Activated CD4-positive, alpha-beta T cell treated with anti-CD3 and anti-CD28 coated beads, Interleukin-2, amount 10 ng/mL, durations not matched to agents 24 days and 14 days (primary cell): ENCODE data around the gene MLLT6. TPM values are rescaled to one million over a fixed set of nuclear protein-coding genes. Genes with fewer than 3 reads are reported as not detected.

Experiments used
- DNase-seq: peaks from one replicate; pipeline ENCODE4 v3.0.0; 2022
- H3K27ac Mint-ChIP-seq: one replicate; pipeline ENCODE4 v1.8.0; 2022; ENCODE audit warnings: mild to moderate bottlenecking, mixed read lengths
- H3K27me3 Mint-ChIP-seq: one replicate; pipeline ENCODE4 v1.8.0; 2022; ENCODE audit warnings: mixed read lengths
- H3K36me3 Mint-ChIP-seq: one replicate; pipeline ENCODE4 v1.8.0; 2022; ENCODE audit warnings: low read depth, mild to moderate bottlenecking, mixed read lengths
- H3K4me1 Mint-ChIP-seq: one replicate; pipeline ENCODE4 v1.8.0; 2021; ENCODE audit warnings: mixed read lengths
- H3K4me3 Mint-ChIP-seq: one replicate; pipeline ENCODE4 v1.8.0; 2022; ENCODE audit warnings: mild to moderate bottlenecking, moderate library complexity, mixed read lengths
- H3K9me3 Mint-ChIP-seq: one replicate; pipeline ENCODE4 v1.8.0; 2021; ENCODE audit warnings: mixed read lengths
- intact Hi-C: fragments of 100-400 bp; cut with micrococcal nuclease; formaldehyde crosslinking; loops from one replicate; pipeline ENCODE4 v1.15.1; 2023
- total RNA-seq: library from RNA; stranded (reverse); gene quantifications from 2 replicates; pipeline ENCODE4 v1.2.3, GENCODE V29; 2022

MLLT6 gene
- total RNA-seq, 1 donor from 2014 or later: 248 TPM

GRCh38 chr17:38709104-38709820 lies 4.2 kb downstream of the MLLT6 start:
- no peaks in the 10 kb centered on the region for H3K9me3 Mint-ChIP-seq
- DNase-seq: no peak
- peaks cover 70% of the 10 kb centered on the region for H3K36me3 Mint-ChIP-seq
- intact Hi-C loops: no loop called here
- H3K27ac Mint-ChIP-seq: peak overlapping the region; percentile 56
- H3K27me3 Mint-ChIP-seq: no peaks in the 10 kb centered on the region
- H3K4me1 Mint-ChIP-seq: peaks cover 55% of the 10 kb centered on the region
- no peak overlapping the region for H3K4me3 Mint-ChIP-seq

DNA sequence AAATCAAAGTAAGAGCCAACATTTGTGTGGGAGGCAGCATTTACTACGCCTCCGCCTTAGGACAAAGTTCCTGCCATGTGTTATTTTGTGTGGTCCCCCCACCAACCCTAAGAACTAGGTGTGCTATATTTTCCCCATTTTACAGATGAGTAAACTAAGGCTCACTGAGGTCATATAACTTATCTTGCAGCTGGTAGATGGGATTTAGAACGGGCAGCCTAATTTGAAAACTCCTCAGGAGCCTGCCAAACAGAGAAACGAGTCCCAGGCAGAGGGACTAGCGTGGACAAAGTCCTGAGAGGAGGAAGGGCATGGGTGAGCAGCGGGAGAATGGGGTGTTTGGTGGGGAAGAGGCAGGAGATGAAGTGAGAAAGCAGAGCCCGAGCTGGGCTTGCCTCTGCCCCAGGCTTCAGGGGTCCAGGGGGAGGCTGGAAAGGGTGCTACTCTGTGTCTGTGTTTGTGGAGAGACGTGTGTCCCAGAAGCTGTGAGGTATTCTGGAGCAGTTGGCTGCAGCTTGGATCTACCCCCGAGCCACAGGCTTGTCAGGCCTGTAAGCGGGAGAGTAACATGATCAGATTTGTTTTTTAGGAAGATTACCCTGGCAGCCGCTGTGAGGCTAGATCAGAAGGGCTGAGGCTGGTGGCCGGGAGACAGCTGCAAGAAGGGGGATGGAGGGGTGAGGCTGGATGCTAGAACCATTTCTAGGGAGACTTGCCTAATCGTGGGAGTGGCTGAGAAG lies 5.0 kb downstream of the MLLT6 start:
- H3K36me3 Mint-ChIP-seq: peaks cover 75% of the 10 kb centered on the region
- DNase-seq: no peak
- intact Hi-C loops: no loop called here
- H3K27ac Mint-ChIP-seq: peak overlapping the region; percentile 65
- no peaks in the 10 kb centered on the region for H3K9me3 Mint-ChIP-seq
- no peaks in the 10 kb centered on the region for H3K27me3 Mint-ChIP-seq
- H3K4me1 Mint-ChIP-seq: peaks cover 57% of the 10 kb centered on the region
- H3K4me3 Mint-ChIP-seq: no peak overlapping the region

DNA sequence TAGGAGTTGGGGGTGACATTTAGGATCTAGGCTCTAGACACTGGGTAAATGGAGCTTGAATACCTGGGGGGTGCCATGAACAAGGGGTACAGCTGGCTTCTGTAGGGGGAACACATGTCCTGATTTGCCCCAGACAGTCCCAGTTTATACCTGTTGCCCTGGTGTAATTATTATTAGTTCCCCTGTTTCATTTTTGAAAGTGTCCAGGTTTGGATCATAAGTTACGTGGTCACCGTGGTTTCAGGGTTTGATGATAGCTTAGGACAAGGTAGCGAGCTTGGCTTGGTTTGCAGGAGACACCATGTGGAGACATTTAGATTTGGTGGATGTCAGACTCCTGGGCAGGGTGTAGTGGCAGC lies 5.5 kb downstream of the MLLT6 start:
- H3K9me3 Mint-ChIP-seq: no peaks in the 10 kb centered on the region
- DNase-seq: no peak
- H3K27me3 Mint-ChIP-seq: no peaks in the 10 kb centered on the region
- H3K4me3 Mint-ChIP-seq: no peak overlapping the region
- peaks cover 80% of the 10 kb centered on the region for H3K36me3 Mint-ChIP-seq
- peaks cover 63% of the 10 kb centered on the region for H3K4me1 Mint-ChIP-seq
- peak overlapping the region; percentile 65 for H3K27ac Mint-ChIP-seq
- intact Hi-C loops: no loop called here

DNA sequence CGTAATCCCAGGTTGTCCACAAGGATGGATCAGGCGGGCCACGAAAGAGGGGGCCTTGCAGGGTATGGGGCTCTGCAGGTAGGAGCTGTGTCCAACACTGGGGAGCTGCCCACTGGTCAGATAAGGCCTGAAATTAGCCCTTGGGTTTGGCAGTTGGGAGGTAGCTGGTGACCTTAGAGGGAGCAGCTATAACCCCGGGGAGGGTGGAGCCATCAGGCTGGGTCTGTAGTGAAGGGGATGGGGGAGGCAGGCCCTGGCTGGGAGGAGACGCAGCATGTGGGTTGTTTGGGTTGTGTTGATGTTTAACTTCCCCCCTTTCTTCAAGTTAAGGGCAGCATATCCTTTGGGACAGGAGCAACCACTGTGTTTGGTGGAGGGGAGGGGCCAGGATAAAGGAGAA lies 5.9 kb downstream of the MLLT6 start:
- intact Hi-C loops: no loop called here
- Mint-ChIP-seq H3K9me3 (no peaks in the 10 kb centered on the region), H3K27me3 (no peaks in the 10 kb centered on the region), H3K4me1 (peaks cover 67% of the 10 kb centered on the region), H3K36me3 (peaks cover 82% of the 10 kb centered on the region), H3K27ac (no peak overlapping the region), H3K4me3 (no peak overlapping the region)
- no peak for DNase-seq

DNA sequence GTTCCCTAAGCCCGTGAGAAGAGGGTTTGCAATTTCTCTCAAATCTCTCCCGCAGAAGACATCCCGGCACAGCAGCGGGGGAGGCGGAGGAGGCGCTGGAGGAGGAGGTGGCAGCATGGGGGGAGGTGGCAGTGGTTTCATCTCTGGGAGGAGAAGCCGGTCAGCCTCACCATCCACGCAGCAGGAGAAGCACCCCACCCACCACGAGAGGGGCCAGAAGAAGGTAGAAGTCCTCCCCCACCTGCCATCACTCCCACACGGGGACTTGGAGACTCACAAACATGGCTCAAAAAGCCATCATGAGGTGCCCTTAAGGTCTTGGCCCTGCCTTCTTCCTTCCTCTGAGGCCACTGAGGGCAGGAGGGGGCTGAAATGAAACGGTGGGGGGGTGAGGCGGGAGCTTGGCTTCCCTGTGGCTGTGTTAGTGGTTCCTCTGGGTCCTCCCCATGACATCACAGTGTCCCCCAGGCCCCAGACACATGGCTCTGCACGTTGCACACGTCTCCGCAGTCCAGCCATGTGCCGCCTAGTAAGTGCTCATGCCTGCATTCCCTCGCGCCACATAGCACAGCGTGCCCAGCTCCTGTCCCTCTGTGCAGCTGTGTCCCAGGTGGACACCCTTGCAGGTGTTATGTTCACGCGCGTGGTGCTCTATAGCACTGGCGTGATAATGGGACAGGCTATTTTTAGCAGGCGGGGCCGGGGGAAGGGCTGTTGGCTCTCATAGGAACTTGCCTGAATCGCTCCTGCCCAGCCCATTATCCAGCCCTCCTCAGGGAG lies 6.9 kb downstream of the MLLT6 start:
- Mint-ChIP-seq H3K4me3 (no peak overlapping the region), H3K36me3 (peaks cover 77% of the 10 kb centered on the region)

GRCh38 chr17:38712593-38712992 lies 7.5 kb downstream of the MLLT6 start:
- H3K27me3 Mint-ChIP-seq: no peaks in the 10 kb centered on the region
- peaks cover 76% of the 10 kb centered on the region for H3K36me3 Mint-ChIP-seq
- H3K4me3 Mint-ChIP-seq: no peak overlapping the region
- H3K27ac Mint-ChIP-seq: peak overlapping the region; percentile 73
- intact Hi-C loops: no loop called here
- H3K9me3 Mint-ChIP-seq: no peaks in the 10 kb centered on the region
- peaks cover 59% of the 10 kb centered on the region for H3K4me1 Mint-ChIP-seq
- DNase-seq: no peak

More for the DNA sequence above, 6.9 kb downstream of the MLLT6 start:
- no peak for DNase-seq
- H3K9me3 Mint-ChIP-seq: no peaks in the 10 kb centered on the region
- peaks cover 65% of the 10 kb centered on the region for H3K4me1 Mint-ChIP-seq
- intact Hi-C loops: no loop called here
- H3K27me3 Mint-ChIP-seq: no peaks in the 10 kb centered on the region
- H3K27ac Mint-ChIP-seq: peak overlapping the region; percentile 20

- H3K4me3 Mint-ChIP-seq: no peak overlapping the region
- H3K36me3 Mint-ChIP-seq: peaks cover 73% of the 10 kb centered on the region
- H3K4me1 Mint-ChIP-seq: peaks cover 52% of the 10 kb centered on the region
- H3K27ac Mint-ChIP-seq: peak overlapping the region; percentile 51
- no peaks in the 10 kb centered on the region for H3K9me3 Mint-ChIP-seq
- intact Hi-C loops: no loop called here
- H3K27me3 Mint-ChIP-seq: no peaks in the 10 kb centered on the region
- no peak for DNase-seq
Observed at GRCh38 chr17:38713456-38714075, 8.5 kb downstream of the MLLT6 start.

DNA sequence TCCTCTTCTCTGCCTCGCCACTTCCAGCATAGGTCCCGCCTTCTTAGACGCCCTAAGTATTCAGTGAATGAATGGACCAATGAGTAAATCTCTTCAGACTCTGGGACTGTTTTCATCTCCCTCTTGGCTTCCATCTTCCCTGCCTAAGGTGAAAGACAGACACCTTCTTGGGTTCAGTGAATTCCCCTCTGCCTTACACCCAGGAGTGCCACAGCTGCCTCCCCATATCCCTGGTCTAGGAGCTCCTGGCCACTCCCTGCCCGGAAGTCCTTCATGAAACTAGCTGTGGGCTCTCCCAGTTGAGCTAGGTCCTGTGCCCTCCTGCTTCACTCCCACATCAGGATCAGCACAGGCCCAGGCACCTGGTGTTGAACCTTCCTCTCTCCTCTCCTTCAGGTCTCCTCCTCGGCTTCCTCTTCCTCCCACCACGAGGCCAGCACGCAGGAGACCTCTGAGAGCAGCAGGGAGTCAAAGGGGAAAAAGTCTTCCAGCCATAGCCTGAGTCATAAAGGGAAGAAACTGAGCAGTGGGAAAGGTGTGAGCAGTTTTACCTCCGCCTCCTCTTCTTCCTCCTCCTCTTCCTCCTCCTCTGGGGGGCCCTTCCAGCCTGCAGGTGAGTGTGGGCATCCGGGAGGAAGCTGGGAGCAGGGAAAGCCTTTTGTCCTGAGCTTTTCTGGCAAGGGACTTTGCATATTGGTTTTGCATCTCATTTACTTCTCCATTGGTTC lies 10.3 kb downstream of the MLLT6 start:
- Mint-ChIP-seq H3K27ac (peak overlapping the region; percentile 95), H3K9me3 (no peaks in the 10 kb centered on the region), H3K4me3 (peak overlapping the region; percentile 63), H3K36me3 (peaks cover 67% of the 10 kb centered on the region), H3K27me3 (no peaks in the 10 kb centered on the region), H3K4me1 (peaks cover 41% of the 10 kb centered on the region)
- DNase-seq: no peak
- intact Hi-C loops: no loop called here

- peaks cover 31% of the 10 kb centered on the region for H3K4me1 Mint-ChIP-seq
- H3K27ac Mint-ChIP-seq: no peak overlapping the region
Observed at GRCh38 chr17:38716368-38717005, 11.4 kb downstream of the MLLT6 start.

GRCh38 chr17:38717139-38717745 lies 12.2 kb downstream of the MLLT6 start:
- H3K9me3 Mint-ChIP-seq: no peaks in the 10 kb centered on the region
- no peak overlapping the region for H3K27ac Mint-ChIP-seq
- DNase-seq: no peak
- peaks cover 65% of the 10 kb centered on the region for H3K36me3 Mint-ChIP-seq
- no peak overlapping the region for H3K4me3 Mint-ChIP-seq
- H3K4me1 Mint-ChIP-seq: peaks cover 28% of the 10 kb centered on the region
- intact Hi-C loops: no loop called here
- no peaks in the 10 kb centered on the region for H3K27me3 Mint-ChIP-seq

More at GRCh38 chr17:38716368-38717005, 11.4 kb downstream of the MLLT6 start:
- intact Hi-C loops: no loop called here
- peaks cover 68% of the 10 kb centered on the region for H3K36me3 Mint-ChIP-seq
- no peaks in the 10 kb centered on the region for H3K9me3 Mint-ChIP-seq
- H3K4me3 Mint-ChIP-seq: no peak overlapping the region
- H3K27me3 Mint-ChIP-seq: no peaks in the 10 kb centered on the region
- DNase-seq: no peak

- H3K36me3 Mint-ChIP-seq: peaks cover 63% of the 10 kb centered on the region
- intact Hi-C loops: no loop called here
- peaks cover 27% of the 10 kb centered on the region for H3K4me1 Mint-ChIP-seq
- no peak overlapping the region for H3K4me3 Mint-ChIP-seq
- H3K27me3 Mint-ChIP-seq: no peaks in the 10 kb centered on the region
- no peaks in the 10 kb centered on the region for H3K9me3 Mint-ChIP-seq
- no peak overlapping the region for H3K27ac Mint-ChIP-seq
- DNase-seq: no peak
Observed at GRCh38 chr17:38719289-38719942, 14.3 kb downstream of the MLLT6 start.

DNA sequence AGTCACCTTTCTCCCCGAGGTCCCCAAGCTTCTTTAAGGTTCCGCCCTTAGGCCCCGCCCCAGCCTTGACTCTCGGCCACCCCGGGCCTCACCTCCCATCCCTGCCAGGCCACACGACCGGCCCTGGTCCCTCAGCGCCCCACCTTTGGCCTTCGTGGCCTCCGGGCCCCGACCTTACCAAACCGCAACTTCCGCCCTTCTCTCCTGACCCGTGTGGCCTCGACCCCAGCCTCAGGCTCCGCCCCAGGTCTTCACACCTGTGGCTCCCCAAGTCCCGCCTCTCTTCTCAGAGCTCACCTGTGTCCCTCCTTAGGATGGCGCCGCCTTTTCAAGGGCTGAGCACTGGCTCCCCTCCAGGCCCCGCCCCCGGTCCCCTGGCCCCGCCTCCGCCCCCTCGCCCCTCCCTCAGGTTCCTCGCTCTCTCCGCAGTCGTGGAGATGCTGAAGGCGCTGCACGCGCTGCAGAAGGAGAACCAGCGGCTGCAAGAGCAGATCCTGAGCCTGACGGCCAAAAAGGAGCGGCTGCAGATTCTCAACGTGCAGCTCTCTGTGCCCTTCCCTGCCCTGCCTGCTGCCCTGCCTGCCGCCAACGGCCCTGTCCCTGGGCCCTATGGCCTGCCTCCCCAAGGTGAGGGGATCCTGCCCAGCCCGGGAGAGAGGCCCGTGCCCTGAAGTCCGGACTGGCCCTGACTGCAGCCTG lies 15.0 kb downstream of the MLLT6 start:
- peaks cover 60% of the 10 kb centered on the region for H3K36me3 Mint-ChIP-seq

More for the DNA sequence above, 15.0 kb downstream of the MLLT6 start:
- no peaks in the 10 kb centered on the region for H3K9me3 Mint-ChIP-seq
- H3K4me3 Mint-ChIP-seq: no peak overlapping the region
- H3K27ac Mint-ChIP-seq: no peak overlapping the region
- intact Hi-C loops: no loop called here
- DNase-seq: peak; percentile 56
- H3K4me1 Mint-ChIP-seq: peaks cover 24% of the 10 kb centered on the region
- H3K27me3 Mint-ChIP-seq: no peaks in the 10 kb centered on the region
